Loucy (cell line): ENCODE results near the gene SPNS3.

Experiments used
- EZH2phosphoT487 ChIP-seq: fragments of 200-600 bp; IDR thresholded peaks from 2 replicates; pipeline ENCODE4 v1.6.1; 2018; ENCODE audit warnings: antibody characterized with exemption, mild to moderate bottlenecking, moderate library complexity, borderline replicate concordance
- TF ChIP-seq, protein P1 (sequence below): fragments of 200-600 bp; sonication (generic); conservative IDR thresholded peaks from 2 replicates; pipeline ENCODE4 v1.5.1; 2014; ENCODE audit warnings: mild to moderate bottlenecking, antibody characterized with exemption, low read length

DNA sequence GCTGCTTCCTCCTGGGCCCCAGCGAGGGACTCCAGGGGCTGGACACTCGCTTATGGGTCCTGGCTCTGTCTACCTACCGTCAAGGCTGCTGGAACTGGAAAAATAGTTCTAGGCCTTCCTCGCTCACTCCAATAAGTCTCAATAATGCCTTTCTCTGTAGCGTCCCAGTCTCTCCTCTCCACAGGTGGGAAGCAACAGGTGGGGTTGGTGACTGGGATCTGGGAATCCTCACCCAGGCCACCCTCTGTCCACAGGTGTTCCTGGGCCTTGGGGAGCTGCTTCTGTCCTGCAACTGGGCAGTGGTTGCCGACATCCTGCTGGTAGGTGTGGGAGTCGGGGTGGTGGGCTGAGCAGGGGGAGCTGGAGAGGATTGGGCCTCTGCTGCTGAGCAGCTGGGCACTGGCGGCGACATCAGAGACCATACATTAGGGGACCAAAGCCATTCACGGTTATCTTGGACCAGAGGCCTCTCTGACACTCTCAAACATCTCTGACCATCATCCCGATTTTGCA, 44.6 kb downstream of the SPNS3 start:
- TF ChIP-seq, protein P1, sequence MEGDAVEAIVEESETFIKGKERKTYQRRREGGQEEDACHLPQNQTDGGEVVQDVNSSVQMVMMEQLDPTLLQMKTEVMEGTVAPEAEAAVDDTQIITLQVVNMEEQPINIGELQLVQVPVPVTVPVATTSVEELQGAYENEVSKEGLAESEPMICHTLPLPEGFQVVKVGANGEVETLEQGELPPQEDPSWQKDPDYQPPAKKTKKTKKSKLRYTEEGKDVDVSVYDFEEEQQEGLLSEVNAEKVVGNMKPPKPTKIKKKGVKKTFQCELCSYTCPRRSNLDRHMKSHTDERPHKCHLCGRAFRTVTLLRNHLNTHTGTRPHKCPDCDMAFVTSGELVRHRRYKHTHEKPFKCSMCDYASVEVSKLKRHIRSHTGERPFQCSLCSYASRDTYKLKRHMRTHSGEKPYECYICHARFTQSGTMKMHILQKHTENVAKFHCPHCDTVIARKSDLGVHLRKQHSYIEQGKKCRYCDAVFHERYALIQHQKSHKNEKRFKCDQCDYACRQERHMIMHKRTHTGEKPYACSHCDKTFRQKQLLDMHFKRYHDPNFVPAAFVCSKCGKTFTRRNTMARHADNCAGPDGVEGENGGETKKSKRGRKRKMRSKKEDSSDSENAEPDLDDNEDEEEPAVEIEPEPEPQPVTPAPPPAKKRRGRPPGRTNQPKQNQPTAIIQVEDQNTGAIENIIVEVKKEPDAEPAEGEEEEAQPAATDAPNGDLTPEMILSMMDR = no peak
- no peak for TF ChIP-seq EZH2phosphoT487
